ENCODE data around the gene STRAP.

GRCh38 chr12:15939111-15939510 is 56.9 kb downstream of the STRAP start:
- TF ChIP-seq, protein P1, sequence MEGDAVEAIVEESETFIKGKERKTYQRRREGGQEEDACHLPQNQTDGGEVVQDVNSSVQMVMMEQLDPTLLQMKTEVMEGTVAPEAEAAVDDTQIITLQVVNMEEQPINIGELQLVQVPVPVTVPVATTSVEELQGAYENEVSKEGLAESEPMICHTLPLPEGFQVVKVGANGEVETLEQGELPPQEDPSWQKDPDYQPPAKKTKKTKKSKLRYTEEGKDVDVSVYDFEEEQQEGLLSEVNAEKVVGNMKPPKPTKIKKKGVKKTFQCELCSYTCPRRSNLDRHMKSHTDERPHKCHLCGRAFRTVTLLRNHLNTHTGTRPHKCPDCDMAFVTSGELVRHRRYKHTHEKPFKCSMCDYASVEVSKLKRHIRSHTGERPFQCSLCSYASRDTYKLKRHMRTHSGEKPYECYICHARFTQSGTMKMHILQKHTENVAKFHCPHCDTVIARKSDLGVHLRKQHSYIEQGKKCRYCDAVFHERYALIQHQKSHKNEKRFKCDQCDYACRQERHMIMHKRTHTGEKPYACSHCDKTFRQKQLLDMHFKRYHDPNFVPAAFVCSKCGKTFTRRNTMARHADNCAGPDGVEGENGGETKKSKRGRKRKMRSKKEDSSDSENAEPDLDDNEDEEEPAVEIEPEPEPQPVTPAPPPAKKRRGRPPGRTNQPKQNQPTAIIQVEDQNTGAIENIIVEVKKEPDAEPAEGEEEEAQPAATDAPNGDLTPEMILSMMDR (IDR thresholded peaks at IDR 0.05), result no peak
- TF ChIP-seq POLR2A (IDR thresholded peaks at IDR 0.05) (no peak), POLR2AphosphoS5 (IDR thresholded peaks at IDR 0.05) (no peak)
